Neural cell (in vitro differentiated cells): Measurements from ENCODE around the gene RBM33. TPM values are rescaled to one million over a fixed set of nuclear protein-coding genes. Genes with fewer than 3 reads are reported as not detected.

Experiments used
- H2AFZ ChIP-seq: fragments of 200-600, 300-800 bp; sonication (generic), shearing (Covaris generic); 2 replicates; pipeline ENCODE4 v1.6.0; 2014; ENCODE audit warnings: low read depth, mild to moderate bottlenecking, antibody characterized with exemption, low read length, moderate library complexity
- H3F3A ChIP-seq: fragments of 200-600 bp; shearing (Covaris generic); 2 replicates; pipeline ENCODE4 v1.6.1; 2016; ENCODE audit warnings: mild to moderate bottlenecking, moderate library complexity, mixed read lengths, antibody characterized with exemption, low read length; ENCODE audit not compliant: insufficient read depth, poor library complexity, severe bottlenecking
- H3K27ac ChIP-seq: fragments of 200-600, 300-800 bp; sonication (generic), shearing (Covaris generic); 2 replicates; pipeline ENCODE4 v1.5.1; 2014; ENCODE audit warnings: mild to moderate bottlenecking, low read length, moderate library complexity
- H3K27me3 ChIP-seq: fragments of 300-800, 200-600 bp; sonication (generic), shearing (Covaris generic); 2 replicates; pipeline ENCODE4 v1.6.0; 2014; ENCODE audit warnings: mild to moderate bottlenecking, low read depth, low read length, moderate library complexity; ENCODE audit not compliant: insufficient read depth
- H3K36me3 ChIP-seq: fragments of 300-800, 200-600 bp; sonication (generic), shearing (Covaris generic); 2 replicates; pipeline ENCODE4 v1.5.1; 2014; ENCODE audit warnings: mild to moderate bottlenecking, antibody characterized with exemption, low read length, moderate library complexity; ENCODE audit not compliant: insufficient read depth
- H3K4me2 ChIP-seq: fragments of 300-800, 200-600 bp; sonication (generic), shearing (Covaris generic); 2 replicates; pipeline ENCODE4 v1.6.0; 2014; ENCODE audit warnings: mild to moderate bottlenecking, low read length
- H3K4me3 ChIP-seq: fragments of 300-800, 200-600 bp; sonication (generic), shearing (Covaris generic); 2 replicates; pipeline ENCODE4 v1.5.1; 2014; ENCODE audit warnings: mild to moderate bottlenecking, low read length, moderate library complexity
- H3K79me2 ChIP-seq: fragments of 200-600 bp; shearing (Covaris generic); replicated peaks from 2 replicates; pipeline ENCODE4 v1.6.0; 2014; ENCODE audit warnings: mild to moderate bottlenecking, low read length, moderate library complexity; ENCODE audit not compliant: insufficient read depth
- H3K9ac ChIP-seq: fragments of 300-800, 200-600 bp; sonication (generic), shearing (Covaris generic); 2 replicates; pipeline ENCODE4 v1.6.1; 2016; ENCODE audit warnings: mild to moderate bottlenecking, low read length, mixed read lengths
- H3K9me2 ChIP-seq: fragments of 200-600 bp; shearing (Covaris generic); 2 replicates; pipeline ENCODE4 v1.6.1; 2016; ENCODE audit warnings: mild to moderate bottlenecking, low read length, mixed read lengths; ENCODE audit not compliant: insufficient read depth
- H3K9me3 ChIP-seq: fragments of 200-600, 300-800 bp; sonication (generic), shearing (Covaris generic); 2 replicates; pipeline ENCODE4 v1.6.1; 2016; ENCODE audit warnings: mild to moderate bottlenecking, mixed run types, low read length, moderate library complexity, mixed read lengths
- H4K20me1 ChIP-seq: fragments of 200-600 bp; shearing (Covaris generic); 2 replicates; pipeline ENCODE4 v1.6.1; 2016; ENCODE audit warnings: mild to moderate bottlenecking, mixed run types; ENCODE audit not compliant: insufficient read depth
- EZH2 ChIP-seq: fragments of 200-600, 300-800 bp; shearing (Covaris generic), sonication (generic); IDR thresholded peaks from 2 replicates; pipeline ENCODE4 v1.6.1; 2014; ENCODE audit warnings: antibody characterized with exemption, low read length, borderline replicate concordance, mild to moderate bottlenecking; ENCODE audit not compliant: insufficient read depth, poor library complexity, severe bottlenecking
- MXI1 ChIP-seq: fragments of 450-650 bp; conservative IDR thresholded peaks from 2 replicates; pipeline ENCODE4 v1.6.1; 2014; ENCODE audit warnings: antibody characterized with exemption, mild to moderate bottlenecking; ENCODE audit not compliant: poor library complexity, severe bottlenecking
- SMC3 ChIP-seq: fragments of 450-650 bp; conservative IDR thresholded peaks from 2 replicates; pipeline ENCODE4 v1.6.1; 2014; ENCODE audit warnings: antibody characterized with exemption, mild to moderate bottlenecking, moderate library complexity; ENCODE audit not compliant: poor library complexity
- TAF1 ChIP-seq: IDR thresholded peaks from 2 replicates; pipeline ENCODE4 v1.6.1; 2012; ENCODE audit warnings: low read depth
- polyA plus RNA-seq: library from polyadenylated mRNA; depleted of rRNA; stranded (reverse); fragments of >200 nt; gene quantifications from 2 replicates; pipeline ENCODE4 v1.2.3, GENCODE V29; 2014
- TF ChIP-seq, protein P1 (sequence below): fragments of 450-650 bp; IDR thresholded peaks from 2 replicates; pipeline ENCODE4 v1.5.1; 2014; ENCODE audit warnings: antibody characterized with exemption, mild to moderate bottlenecking, moderate library complexity; ENCODE audit not compliant: poor library complexity, severe bottlenecking
- TF ChIP-seq, protein P2 (sequence below): IDR thresholded peaks from 2 replicates; pipeline ENCODE4 v1.6.1; 2012; ENCODE audit warnings: borderline replicate concordance

The RBM33 gene
- polyA plus RNA-seq, 1 donor from 2014 or later: 53.2 TPM

DNA sequence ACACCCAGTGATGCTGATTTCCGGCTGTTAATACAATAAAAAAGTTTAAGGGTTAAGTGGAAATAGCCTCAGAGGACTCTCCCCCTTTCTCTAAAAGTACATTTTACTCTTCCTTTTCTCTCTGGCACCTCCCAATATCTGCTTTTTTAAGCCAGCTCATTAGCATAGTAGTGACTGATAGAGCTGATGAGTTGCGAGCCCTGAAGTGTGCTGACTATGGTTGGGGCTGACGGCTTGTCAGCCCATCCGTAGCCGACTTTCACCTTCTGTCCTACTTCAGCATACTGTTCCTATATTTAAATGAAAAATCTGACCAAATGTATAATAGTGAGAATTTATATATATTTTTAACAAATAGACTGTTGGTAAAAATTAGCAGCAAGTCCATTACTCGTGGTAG lies 87.8 kb downstream of the RBM33 start:
- no peaks in the 10 kb centered on the region for H4K20me1 ChIP-seq
- H3K79me2 ChIP-seq: peaks cover 10% of the 10 kb centered on the region
- no peaks in the 10 kb centered on the region for H3K9me3 ChIP-seq
- no peaks in the 10 kb centered on the region for H3F3A ChIP-seq
- no peaks in the 10 kb centered on the region for H3K27me3 ChIP-seq
- no peak overlapping the region for H3K4me3 ChIP-seq
- H3K4me2 ChIP-seq: no peak overlapping the region
- no peaks in the 10 kb centered on the region for H3K36me3 ChIP-seq
- TF ChIP-seq SMC3: no peak
- TF ChIP-seq MXI1: no peak
- TF ChIP-seq, protein P1, sequence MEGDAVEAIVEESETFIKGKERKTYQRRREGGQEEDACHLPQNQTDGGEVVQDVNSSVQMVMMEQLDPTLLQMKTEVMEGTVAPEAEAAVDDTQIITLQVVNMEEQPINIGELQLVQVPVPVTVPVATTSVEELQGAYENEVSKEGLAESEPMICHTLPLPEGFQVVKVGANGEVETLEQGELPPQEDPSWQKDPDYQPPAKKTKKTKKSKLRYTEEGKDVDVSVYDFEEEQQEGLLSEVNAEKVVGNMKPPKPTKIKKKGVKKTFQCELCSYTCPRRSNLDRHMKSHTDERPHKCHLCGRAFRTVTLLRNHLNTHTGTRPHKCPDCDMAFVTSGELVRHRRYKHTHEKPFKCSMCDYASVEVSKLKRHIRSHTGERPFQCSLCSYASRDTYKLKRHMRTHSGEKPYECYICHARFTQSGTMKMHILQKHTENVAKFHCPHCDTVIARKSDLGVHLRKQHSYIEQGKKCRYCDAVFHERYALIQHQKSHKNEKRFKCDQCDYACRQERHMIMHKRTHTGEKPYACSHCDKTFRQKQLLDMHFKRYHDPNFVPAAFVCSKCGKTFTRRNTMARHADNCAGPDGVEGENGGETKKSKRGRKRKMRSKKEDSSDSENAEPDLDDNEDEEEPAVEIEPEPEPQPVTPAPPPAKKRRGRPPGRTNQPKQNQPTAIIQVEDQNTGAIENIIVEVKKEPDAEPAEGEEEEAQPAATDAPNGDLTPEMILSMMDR: no peak
- TF ChIP-seq EZH2: no peak
- no peak overlapping the region for H2AFZ ChIP-seq
- no peak overlapping the region for H3K9ac ChIP-seq
- H3K27ac ChIP-seq: no peak overlapping the region
- H3K9me2 ChIP-seq: no peaks in the 10 kb centered on the region

DNA sequence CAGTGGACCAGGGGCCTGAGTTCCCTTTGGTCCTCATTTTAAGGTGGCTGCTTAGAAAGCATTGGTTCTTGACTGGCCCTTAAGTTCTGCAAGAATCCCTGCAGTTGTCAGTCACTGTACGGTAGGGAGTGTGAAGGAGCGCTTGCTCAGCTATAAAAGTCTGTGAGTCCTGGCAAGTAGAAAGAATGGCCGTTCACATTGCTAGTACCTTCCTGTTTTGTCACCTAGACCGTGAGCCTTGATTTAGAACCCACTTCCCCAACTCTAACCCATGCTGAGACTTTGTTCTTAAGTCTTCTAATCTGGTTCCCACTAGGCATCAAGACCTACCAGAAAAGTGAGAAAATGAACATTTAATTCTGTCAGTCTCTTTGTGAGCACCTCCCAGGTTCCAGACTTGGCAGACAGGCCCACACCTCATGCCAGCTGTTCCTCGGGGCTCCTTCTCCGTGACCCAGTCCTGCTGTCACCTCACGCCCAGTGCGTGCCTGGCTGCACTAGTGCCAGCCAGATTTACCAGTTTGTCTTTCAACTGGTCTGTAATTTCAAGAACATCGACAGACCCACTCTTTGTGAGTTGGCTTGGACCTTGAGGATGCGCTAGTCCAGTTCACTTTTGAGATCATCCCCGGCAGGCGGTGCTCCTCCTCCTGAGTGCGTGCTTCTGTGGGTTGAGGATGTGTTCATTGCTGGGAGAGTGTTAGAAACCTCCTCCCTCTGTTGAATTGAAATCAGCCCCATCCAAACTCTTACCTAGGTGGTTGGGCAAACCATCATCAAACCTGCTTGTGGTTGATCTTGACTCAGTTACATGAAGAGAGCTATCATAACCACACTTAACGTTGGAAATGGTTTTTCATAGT lies 89.4 kb downstream of the RBM33 start:
- Histone ChIP-seq H3K4me2 (no peak overlapping the region), H3K9ac (no peak overlapping the region), H3F3A (no peaks in the 10 kb centered on the region), H3K9me2 (no peaks in the 10 kb centered on the region), H3K4me3 (no peak overlapping the region), H3K79me2 (peaks cover 4% of the 10 kb centered on the region), H3K27ac (no peak overlapping the region), H2AFZ (no peak overlapping the region), H3K36me3 (no peaks in the 10 kb centered on the region), H4K20me1 (no peaks in the 10 kb centered on the region), H3K9me3 (no peaks in the 10 kb centered on the region), H3K27me3 (no peaks in the 10 kb centered on the region)
- TF ChIP-seq, protein P2, sequence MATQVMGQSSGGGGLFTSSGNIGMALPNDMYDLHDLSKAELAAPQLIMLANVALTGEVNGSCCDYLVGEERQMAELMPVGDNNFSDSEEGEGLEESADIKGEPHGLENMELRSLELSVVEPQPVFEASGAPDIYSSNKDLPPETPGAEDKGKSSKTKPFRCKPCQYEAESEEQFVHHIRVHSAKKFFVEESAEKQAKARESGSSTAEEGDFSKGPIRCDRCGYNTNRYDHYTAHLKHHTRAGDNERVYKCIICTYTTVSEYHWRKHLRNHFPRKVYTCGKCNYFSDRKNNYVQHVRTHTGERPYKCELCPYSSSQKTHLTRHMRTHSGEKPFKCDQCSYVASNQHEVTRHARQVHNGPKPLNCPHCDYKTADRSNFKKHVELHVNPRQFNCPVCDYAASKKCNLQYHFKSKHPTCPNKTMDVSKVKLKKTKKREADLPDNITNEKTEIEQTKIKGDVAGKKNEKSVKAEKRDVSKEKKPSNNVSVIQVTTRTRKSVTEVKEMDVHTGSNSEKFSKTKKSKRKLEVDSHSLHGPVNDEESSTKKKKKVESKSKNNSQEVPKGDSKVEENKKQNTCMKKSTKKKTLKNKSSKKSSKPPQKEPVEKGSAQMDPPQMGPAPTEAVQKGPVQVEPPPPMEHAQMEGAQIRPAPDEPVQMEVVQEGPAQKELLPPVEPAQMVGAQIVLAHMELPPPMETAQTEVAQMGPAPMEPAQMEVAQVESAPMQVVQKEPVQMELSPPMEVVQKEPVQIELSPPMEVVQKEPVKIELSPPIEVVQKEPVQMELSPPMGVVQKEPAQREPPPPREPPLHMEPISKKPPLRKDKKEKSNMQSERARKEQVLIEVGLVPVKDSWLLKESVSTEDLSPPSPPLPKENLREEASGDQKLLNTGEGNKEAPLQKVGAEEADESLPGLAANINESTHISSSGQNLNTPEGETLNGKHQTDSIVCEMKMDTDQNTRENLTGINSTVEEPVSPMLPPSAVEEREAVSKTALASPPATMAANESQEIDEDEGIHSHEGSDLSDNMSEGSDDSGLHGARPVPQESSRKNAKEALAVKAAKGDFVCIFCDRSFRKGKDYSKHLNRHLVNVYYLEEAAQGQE: no peak

DNA sequence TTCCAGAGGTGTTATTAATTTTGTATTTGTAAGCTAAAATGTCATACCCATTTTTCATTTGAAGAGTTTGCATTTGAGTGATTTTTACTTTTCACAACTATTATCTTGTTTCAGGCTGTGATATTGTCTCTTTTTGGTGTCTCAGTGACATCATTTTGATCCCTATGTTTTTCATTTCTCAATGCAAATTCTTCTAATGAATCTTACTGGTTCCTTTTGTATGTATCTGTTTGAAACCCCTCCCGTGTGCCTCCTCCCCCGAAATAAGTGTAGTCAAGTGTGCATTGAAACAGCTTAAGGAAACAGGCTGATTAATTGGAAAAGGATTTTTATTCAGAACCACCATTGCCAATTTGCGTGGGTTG lies 90.0 kb downstream of the RBM33 start:
- Histone ChIP-seq H3K4me2 (no peak overlapping the region), H4K20me1 (no peaks in the 10 kb centered on the region)

More for the DNA sequence above, 90.0 kb downstream of the RBM33 start:
- Histone ChIP-seq H3K27me3 (no peaks in the 10 kb centered on the region), H3K79me2 (peaks cover 4% of the 10 kb centered on the region), H3K9me3 (no peaks in the 10 kb centered on the region), H3K4me3 (no peak overlapping the region), H3K27ac (no peak overlapping the region), H3K9me2 (no peaks in the 10 kb centered on the region), H2AFZ (no peak overlapping the region), H3K9ac (no peak overlapping the region), H3F3A (no peaks in the 10 kb centered on the region), H3K36me3 (no peaks in the 10 kb centered on the region)
- TF ChIP-seq EZH2: no peak
- no peak for TF ChIP-seq TAF1
